Activated CD8-positive, alpha-beta memory T cell treated with anti-CD3 and anti-CD28 coated beads for 48 hours (primary cell): ENCODE results near the gene SLC16A6.
"Not testable (repeated sequence)": the region's sequence is repeated elsewhere in the genome, so short reads cannot be mapped to it uniquely, and the experiment has no call there.

Experiments
- DNase-seq, 3 experiments: peaks; one replicate each; pipeline ENCODE4 v3.0.0-alpha.2; 2020; ENCODE audit warnings: low read depth in 2 of 3, low spot score in 2 of 3

SLC16A6 gene

DNA sequence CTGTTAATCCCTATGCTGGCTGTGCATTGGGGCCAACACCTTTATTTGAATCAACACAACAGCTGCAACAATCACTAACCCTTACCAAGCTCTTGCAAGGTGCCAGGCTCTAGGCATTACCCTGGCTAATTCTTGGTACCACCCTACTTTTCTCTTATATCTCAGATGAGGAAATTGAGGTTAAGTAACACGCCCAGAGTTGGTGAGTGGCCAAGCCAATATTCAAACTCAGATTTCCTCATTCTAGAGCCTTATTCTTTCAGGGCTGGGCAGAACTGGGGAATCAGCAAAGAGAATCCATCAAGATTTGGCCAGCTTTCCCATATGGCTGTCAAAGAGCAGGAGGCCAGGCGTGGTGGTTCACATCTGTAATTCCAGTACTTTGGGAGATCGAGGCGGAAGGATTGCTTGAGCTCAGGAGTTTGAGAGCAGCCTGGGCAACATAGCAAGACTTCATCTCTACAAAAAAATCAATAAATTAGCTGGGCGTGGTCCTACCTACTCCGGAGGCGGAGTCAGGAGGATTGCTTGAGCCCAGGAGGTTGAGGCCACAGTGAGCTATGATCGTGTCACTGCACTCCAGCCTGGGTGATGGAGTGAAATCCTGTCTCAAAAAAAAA lies 24.1 kb upstream of the SLC16A6 start:
- no peak for DNase-seq

DNA sequence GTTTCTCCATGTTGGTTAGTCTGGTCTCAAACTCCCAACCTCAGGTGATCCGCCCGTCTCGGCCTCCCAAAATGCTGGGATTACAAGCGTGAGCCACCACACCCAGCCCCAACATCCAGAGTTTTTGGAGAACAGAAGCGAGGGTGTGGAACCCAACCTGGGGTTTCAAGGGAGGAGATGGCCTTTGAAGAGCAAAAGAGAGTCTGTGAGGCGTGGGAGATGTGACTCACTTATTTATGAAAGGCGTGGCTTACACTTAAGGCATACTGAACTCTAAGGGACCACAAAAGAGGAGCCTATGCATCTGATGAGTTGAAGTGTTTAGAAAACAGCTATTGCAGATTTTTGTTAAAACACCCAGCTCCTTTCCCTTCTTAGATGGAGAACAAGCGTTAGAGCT lies 19.2 kb upstream of the SLC16A6 start:
- DNase-seq: no peak

DNA sequence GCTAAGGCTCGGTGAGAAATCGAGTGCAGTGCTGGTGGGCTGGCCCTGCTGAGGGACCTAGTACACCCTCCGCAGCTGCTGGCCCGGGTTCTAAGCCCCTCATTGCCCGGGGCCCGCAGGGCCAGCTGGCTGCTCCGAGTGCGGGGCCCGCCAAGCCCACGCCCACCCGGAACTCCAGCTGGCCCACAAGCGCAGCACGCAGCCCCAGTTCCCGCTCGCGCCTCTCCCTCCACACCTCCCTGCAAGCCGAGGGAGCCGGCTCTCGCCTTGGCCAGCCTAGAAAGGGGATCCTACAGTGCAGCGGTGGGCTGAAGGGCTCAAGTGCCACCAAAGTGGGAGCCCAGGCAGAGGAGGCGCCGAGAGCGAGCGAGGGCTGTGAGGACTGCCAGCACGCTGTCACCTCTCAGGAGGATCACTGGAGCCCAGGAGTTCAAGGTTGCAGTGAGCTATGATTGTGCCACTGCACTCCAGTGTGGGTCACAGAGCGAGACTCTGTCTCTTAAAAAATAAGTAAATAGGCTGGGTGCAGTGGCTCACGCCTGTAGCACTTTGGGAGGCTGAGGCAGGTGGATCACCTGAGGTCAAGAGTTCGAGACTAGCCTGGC lies 18.2 kb upstream of the SLC16A6 start:
- DNase-seq: not testable (repeated sequence)

DNA sequence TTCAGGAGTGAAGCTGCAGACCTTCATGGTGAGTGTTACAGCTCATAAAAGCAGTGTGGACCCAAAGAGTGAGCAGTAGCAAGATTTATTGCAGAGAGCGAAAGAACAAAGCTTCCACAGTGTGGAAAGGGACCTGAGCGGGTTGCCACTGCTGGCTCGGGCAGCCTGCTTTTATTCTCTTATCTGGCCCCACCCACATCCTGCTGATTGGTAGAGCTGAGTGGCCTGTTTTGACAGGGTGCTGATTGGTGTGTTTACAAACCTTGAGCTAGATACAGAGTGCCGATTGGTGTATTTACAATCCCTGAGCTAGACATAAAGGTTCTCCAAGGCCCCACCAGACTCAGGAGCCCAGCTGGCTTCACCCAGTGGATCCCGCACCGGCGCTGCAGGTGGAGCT lies 17.6 kb upstream of the SLC16A6 start:
- not testable (repeated sequence) for DNase-seq

DNA sequence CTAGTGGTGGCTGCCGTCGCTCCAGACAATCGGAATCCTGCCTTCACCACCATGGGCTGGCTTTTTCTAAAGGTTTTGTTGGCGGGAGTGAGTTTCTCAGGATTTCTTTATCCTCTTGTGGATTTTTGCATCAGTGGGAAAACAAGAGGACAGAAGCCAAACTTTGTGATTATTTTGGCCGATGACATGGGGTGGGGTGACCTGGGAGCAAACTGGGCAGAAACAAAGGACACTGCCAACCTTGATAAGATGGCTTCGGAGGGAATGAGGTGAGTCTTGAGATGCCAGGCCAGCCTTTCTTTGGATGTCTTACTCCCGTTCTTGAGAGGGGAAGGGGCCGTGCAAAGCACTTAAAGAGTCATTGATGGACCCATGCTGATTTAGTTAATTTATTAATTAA lies 16.5 kb upstream of the SLC16A6 start:
- no peak for DNase-seq

DNA sequence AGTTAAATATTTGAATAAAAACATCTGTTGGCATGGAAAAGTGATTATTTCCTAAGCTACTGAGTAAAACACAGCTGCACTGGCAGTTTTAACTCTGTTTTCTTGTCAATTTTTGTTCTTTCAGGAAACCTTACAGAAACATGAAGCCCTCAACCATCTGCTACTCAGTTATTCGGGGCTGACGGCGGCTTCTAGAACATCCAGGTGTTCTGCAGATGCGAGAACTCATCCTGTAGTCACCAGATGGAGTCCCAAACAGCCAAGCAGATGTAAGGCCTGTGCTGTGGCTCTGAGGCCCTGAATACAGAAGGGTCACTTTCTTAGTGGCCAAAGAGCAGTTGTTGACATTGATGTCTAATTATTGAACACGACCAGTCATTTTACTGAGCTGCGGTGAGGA lies 15.9 kb upstream of the SLC16A6 start:
- no peak for DNase-seq

DNA sequence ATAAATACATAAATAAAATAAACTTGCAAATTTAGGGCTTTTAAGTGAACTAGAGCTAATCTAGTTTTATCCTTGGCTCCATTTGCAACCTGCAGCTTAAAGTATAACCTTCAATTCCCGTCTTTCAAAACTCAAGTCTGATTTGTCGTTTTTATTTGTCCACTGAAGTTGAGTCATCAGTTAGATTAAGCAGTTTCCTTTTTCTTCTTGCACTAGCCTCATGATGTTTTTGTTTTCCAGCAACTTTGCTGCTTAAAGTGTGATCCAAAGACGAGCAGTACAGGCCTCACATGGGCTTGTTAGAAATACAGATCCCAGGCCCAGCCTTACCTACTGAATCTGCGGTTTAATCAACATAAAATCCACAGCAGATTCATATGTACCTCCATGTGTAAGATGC lies 14.2 kb upstream of the SLC16A6 start:
- DNase-seq: no peak

DNA sequence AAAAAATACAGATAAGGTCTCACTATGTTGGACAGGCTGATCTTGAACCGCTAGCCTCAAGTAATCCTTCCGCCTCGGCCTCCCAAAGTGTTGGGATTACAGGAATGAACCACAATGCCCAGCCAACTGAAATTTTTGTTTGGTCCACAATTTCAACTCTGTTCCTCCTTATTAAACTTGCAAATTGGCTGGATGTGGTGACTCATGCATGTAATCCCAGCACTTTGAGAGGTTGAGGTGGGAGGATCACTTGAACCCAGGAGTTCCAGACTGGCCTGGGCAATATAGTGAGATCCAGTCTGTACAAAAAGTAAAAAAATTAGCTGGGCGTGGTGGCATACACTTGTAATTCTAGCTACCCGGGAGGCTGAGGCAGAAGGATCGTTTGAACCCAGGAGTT lies 13.8 kb upstream of the SLC16A6 start:
- DNase-seq: no peak

DNA sequence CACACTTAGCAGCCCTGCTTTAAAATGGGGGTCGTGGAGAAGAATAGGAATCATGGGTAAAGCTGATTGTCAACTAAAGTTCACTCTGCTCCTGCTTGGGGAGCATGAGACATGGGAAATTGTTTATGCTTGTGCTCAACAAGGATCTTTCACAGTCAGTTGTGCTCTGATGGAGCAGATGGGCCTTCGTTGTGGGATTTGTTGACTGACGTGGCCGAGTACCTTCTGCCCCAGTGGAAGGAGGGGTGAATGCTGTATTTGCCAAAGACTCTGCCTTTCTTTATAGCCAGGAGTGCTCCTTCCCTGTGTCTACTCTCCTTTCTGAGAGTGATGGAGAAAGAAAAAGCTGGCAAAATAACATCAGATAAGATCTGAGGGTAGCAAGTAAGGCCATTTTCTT lies 11.7 kb upstream of the SLC16A6 start:
- DNase-seq: no peak

DNA sequence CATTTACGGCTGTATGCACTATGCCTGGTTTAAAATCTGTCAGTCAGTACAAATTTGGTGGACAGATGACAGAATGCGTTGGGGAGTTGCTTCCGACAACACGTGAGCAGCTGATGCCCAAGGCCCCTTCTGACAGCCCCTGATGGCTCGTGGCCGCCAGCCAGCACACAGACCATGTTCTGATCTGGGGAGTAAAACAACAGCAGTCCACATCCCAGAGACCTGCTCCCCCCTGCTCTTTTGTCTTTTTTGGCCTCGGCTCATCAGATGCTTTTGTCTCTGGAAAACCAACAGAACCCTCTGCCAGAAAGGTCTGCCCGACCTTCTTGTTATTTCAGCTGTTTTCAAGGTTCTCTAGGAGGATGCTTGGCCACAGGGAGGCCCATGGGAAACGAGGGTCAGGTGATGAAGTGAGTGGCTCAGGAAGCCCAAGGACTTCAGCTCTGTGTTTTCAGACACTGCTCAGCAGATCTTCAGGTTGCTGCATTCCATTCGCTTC lies 11.2 kb upstream of the SLC16A6 start:
- DNase-seq: no peak

DNA sequence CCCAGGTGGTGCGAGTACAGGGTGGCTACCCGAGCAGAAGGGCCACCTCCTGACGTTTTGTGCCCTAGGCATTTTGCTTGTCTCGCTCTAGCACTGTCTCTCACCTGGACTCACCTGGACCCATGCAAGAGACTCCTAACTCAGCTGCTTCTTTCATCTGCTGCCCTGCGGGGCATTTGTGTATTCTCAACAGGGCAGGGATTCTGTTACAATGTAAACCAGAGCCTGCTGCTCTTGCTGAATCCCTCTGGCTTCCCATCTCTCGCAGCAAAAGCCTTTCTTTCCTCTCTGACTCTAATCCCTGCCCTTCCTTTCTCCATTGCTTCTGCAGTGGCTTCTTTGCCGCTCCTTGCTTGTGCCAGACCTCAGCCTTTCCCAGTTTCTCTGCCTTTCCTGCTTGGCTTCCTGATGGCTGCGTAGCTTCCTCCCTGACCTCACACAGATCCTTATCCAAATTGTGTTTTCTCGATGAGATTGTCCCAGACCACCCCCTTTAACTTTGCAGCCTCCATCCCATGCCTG lies 10.6 kb upstream of the SLC16A6 start:
- no peak for DNase-seq

DNA sequence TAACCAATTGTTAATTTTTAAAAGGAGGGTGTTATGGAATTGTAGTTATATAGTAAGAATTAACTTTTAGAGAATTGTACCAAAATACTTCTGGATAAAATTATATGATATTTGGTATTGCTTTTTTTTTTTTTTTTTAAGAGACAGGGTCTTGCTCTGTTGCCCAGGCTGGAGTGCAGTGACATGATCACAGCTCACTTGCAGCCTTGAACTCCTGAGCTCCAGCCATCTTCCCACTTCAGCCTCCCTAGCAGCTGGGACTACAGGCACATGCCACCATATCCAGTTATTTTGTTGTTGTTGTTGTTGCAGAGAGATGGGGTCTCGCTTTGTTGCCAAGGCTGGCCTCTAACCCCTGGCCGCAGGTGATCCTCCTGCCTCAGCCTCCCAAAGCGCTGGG lies 8.9 kb upstream of the SLC16A6 start:
- no peak for DNase-seq

DNA sequence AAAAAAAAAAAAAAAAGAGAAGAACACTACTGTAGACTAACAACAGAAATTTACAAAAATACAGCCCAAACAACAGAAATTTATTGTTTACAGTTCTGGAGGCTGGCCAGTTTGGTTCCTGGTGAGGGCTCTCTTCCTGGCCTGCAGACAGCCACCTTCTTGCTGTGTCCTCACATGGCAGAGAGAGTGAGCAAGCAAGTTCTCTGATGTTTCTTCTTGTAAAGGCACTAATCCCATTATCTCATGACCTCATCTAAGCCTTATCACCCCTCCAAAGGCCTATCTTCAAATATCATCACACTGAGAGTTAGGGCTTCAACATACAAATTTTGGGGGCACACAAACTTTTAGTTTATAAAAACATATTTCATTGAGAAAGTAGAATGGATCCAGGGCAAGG lies 7.7 kb upstream of the SLC16A6 start:
- DNase-seq: no peak

DNA sequence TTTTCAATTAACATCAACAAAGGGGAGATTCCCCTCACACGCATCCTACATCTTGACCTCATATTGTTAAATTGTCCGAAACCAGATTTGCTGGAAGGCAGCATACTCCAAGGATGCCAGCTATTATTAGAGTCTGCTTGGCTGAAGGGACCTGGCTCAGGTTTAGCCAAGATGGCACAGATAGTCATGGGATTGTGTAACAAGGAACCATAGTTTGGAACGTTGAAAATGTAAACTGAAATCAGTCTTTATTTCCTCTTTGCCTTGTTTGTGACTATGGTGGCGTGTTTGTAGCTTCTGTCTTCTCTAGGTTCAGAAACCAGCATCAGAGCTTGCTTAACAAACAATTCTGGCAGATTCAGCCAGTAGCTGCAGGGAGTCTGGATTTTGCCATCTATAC lies 6.3 kb upstream of the SLC16A6 start:
- no peak for DNase-seq

DNA sequence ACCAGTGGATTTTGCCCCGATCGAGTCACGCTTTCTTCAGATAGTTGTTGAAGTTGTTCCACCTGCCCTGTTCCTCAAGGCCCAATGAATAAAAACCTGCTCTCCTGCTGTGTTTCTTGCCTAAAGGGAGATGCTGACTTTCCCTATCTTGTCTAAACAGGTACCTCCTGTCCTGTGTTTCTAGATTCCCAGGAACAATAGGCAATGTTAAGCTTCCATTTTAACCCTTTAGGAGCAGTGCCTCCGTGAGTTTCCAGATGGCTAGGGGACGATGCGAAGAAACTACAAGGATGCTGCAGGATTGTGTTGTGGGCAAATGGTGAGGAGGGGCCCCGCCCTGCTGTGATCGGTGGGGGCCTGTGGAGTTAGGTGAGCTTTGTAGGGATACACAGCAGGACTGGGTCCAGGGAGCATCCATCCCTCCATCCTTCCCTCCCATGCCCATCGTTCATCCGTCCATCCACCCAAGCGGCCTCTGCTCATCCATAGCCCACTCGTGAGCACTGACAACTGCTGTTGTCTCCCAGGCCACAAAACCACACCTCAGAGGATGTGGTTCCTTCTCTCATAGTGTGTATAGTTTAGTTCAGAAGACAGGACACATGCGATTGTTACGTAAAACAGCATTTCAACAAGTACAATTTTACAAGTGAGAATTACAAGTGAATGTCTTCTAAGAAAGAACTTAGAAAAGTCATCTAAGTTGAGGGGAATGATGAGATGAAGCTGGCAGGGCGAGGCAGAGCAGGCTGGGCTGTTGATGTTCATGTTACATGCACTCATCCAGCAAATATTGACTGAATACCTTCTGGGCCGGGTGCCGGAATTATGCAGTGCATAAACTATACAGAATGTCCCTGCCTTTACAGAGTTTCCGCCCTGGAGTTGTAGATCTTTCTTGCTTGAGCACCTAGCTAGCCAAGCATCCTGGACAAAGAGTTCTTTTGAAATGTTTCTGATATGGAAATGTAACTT lies 5.6 kb upstream of the SLC16A6 start:
- no peak for DNase-seq

DNA sequence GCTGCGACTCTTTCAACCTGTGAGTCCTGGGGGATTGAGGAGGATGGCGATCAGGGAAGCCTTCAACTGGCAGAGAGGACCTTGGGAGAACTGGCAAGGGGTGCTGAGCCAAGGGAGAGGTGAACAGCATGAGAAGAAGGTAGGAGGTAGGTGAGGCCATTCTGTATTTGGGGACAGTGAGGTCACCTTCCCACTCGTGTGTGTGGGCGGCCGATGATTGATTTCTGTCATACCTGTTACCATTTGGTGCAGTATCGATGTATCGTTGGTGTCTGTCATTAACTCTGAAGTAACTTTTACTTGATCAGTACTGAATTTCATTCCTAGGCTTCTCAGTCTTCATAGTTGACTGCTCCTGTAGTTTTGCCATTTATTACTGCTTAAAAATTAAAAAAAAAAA lies 4.2 kb upstream of the SLC16A6 start:
- no peak for DNase-seq

DNA sequence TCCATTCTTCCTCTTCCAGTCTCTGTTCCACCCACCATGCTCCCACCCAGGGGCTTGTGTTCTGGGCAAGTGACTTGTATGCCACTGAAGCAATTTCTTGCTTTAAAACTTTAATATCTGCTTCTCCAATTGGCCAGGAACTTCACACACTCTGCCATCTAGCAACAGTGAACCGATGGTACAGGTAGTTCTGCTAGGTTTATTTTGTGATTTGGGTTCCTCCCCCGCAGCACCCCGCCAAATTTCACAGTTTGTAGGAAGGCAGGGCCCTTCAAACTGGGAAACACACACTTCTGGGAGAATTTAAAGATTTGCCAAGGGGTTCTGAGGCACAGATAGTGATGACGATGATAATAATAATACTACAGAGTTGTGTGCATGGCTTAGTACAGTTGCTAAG lies 3.7 kb upstream of the SLC16A6 start:
- no peak for DNase-seq

DNA sequence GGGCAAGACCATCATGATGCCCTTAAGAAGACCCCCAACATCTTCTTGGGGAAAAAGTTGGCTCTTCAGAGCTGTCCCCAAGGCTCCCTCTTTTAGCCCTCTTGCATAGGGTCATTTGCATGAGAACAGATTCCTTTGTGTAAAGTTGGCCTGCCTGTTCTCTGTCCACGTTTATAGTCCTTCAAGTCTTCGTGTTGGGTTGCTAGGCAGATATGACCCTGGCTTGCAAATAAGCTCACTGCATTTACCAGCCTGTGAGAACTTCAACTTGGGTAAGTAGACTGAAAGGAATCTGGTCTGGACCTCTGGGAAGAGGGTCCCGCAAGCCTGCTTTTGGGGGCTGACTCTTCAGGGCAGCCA lies 3.2 kb upstream of the SLC16A6 start:
- no peak for DNase-seq

DNA sequence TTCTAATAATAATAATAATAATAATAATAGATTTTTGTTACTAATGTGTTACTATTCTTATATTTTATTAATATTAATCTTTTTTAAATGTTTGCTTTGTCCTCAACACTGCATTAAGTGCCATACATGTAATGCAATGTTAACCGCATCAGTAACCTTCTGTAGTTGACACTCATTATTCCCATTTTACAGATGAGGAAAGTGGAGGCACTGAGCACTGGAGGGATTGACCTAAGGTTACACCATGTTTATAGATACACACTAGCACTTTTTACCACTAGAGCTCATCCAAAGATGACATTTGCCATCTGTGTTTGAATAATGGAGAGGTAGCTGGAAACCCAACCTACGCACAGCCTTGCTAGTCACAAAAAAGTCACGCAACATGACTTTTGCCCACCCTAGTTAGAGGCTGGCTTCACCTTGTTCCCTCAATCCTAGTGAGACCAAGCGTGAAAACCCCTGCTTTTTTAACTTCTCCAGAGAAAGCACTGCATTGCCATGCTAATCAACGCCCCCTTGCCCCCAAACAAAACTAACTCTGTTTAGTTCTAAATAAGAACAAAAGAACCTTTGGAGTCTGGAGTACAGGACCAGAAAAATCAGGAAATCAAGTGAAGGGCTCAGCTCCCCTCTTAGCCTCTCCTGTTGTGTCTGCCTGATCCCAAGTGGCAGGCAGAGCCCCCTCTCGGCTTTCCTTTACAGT lies 2.7 kb upstream of the SLC16A6 start:
- no peak for DNase-seq

DNA sequence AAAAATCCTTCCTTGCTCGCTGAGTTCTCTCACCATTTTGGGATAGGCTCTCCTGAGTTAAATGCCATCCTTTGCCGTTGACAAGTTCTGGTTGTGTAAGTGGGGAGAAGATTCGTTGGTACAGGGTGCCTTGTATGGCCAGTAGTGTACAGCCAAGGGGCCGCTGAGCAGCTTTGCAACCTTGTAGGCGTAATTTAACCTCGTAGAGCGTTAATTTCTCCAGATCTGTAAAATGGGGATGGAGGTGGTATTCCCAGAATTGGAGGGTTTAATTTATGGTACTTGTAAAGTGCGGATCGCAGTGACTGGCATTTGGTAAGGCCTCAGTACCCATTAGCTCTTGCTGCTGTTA lies 1.7 kb upstream of the SLC16A6 start:
- no peak for DNase-seq
